HEK293T (cell line): ENCODE measurements around the gene SLC35B2.
A peak's percentile ranks its signal among the peaks of the same experiment; 100 is the strongest.

Experiments
- CTCF ChIA-PET: fragments of 350-600 bp; formaldehyde crosslinking; extraction: SDS; loops from one replicate; lab custom pipeline; 2021; ENCODE audit warnings: antibody characterized with exemption, inconsistent platforms; lab: Yijun Ruan, JAX
- POLR2A ChIA-PET: fragments of 350-600 bp; formaldehyde crosslinking; extraction: SDS; loops from one replicate; lab custom pipeline; 2020; ENCODE audit warnings: antibody characterized with exemption, inconsistent platforms; lab: Yijun Ruan, JAX
- DNase-seq: peaks from one replicate; pipeline ENCODE4 v3.0.0; 2012; ENCODE audit warnings: mixed read lengths; ENCODE audit errors: extremely low spot score
- ARNT ChIP-seq: fragments of 450-650 bp; IDR thresholded peaks from 2 replicates; pipeline ENCODE4 v1.6.1; 2017; ENCODE audit warnings: mild to moderate bottlenecking
- BHLHE40 ChIP-seq: fragments of 450-650 bp; IDR thresholded peaks from 2 replicates; pipeline ENCODE4 v1.6.1; 2016; ENCODE audit warnings: mild to moderate bottlenecking, moderate library complexity, borderline replicate concordance
- CTBP1 ChIP-seq: fragments of 450-650 bp; IDR thresholded peaks from 2 replicates; pipeline ENCODE4 v1.6.1; 2016; ENCODE audit warnings: borderline replicate concordance
- ELF4 ChIP-seq: fragments of 450-650 bp; IDR thresholded peaks from 2 replicates; pipeline ENCODE4 v1.6.1; 2017; ENCODE audit warnings: antibody characterized with exemption
- FOXA1 ChIP-seq: fragments of 450-650 bp; IDR thresholded peaks from 2 replicates; pipeline ENCODE4 v1.6.1; 2016; ENCODE audit warnings: mild to moderate bottlenecking
- FOXK2 ChIP-seq: fragments of 450-650 bp; IDR thresholded peaks from 2 replicates; pipeline ENCODE4 v1.6.1; 2016; ENCODE audit warnings: mild to moderate bottlenecking
- FOXM1 ChIP-seq: fragments of 450-650 bp; IDR thresholded peaks from 2 replicates; pipeline ENCODE4 v1.6.1; 2017; ENCODE audit warnings: mild to moderate bottlenecking, borderline replicate concordance
- HDGF ChIP-seq: fragments of 450-650 bp; IDR thresholded peaks from 2 replicates; pipeline ENCODE4 v1.6.1; 2017; ENCODE audit warnings: antibody characterized with exemption, borderline replicate concordance
- L3MBTL2 ChIP-seq: fragments of 450-650 bp; conservative IDR thresholded peaks from 2 replicates; pipeline ENCODE4 v1.6.1; 2016; ENCODE audit warnings: mild to moderate bottlenecking
- LEF1 ChIP-seq: fragments of 450-650 bp; IDR thresholded peaks from 2 replicates; pipeline ENCODE4 v1.6.1; 2017; ENCODE audit warnings: mild to moderate bottlenecking, borderline replicate concordance
- NFRKB ChIP-seq: fragments of 450-650 bp; IDR thresholded peaks from 2 replicates; pipeline ENCODE4 v1.6.1; 2016; ENCODE audit warnings: mild to moderate bottlenecking, moderate library complexity
- SP1 ChIP-seq: fragments of 450-650 bp; IDR thresholded peaks from 2 replicates; pipeline ENCODE4 v1.6.1; 2017
- SUZ12 ChIP-seq: fragments of 450-650 bp; IDR thresholded peaks from 2 replicates; pipeline ENCODE4 v1.6.1; 2016; ENCODE audit warnings: mild to moderate bottlenecking
- TARDBP ChIP-seq: fragments of 450-650 bp; IDR thresholded peaks from 2 replicates; pipeline ENCODE4 v1.6.1; 2016
- ZNF384 ChIP-seq: fragments of 450-650 bp; IDR thresholded peaks from 2 replicates; pipeline ENCODE4 v1.6.1; 2016
- TF ChIP-seq, protein P1 (sequence below): fragments of 450-650 bp; IDR thresholded peaks from 2 replicates; pipeline ENCODE4 v1.6.1; 2016

SLC35B2 gene

GRCh38 chr6:44224965-44225305 is 32.4 kb downstream of the SLC35B2 start:
- CTCF ChIA-PET: interaction anchor here (0.6 to 2.6 kb wide), 4 partner anchors 10 to 54 kb away, joined by 3 to 14 read pairs (median 6); no protein-coding TSS in a partner anchor
- DNase-seq: no peak
- POLR2A ChIA-PET: interaction anchor here (0.7 to 8.0 kb wide), 6 partner anchors 10 to 45 kb away, joined by 3 to 65 read pairs (median 5); partner anchors contain the start of genes HSP90AB1, SLC35B2 and TMEM151B
- TF ChIP-seq FOXA1 (no peak), FOXK2 (no peak), FOXM1 (no peak), ZNF384 (no peak), TARDBP (no peak), ARNT (no peak), HDGF (no peak), CTBP1 (no peak), L3MBTL2 (no peak), SP1 (no peak), ELF4 (no peak), NFRKB (no peak)

DNA sequence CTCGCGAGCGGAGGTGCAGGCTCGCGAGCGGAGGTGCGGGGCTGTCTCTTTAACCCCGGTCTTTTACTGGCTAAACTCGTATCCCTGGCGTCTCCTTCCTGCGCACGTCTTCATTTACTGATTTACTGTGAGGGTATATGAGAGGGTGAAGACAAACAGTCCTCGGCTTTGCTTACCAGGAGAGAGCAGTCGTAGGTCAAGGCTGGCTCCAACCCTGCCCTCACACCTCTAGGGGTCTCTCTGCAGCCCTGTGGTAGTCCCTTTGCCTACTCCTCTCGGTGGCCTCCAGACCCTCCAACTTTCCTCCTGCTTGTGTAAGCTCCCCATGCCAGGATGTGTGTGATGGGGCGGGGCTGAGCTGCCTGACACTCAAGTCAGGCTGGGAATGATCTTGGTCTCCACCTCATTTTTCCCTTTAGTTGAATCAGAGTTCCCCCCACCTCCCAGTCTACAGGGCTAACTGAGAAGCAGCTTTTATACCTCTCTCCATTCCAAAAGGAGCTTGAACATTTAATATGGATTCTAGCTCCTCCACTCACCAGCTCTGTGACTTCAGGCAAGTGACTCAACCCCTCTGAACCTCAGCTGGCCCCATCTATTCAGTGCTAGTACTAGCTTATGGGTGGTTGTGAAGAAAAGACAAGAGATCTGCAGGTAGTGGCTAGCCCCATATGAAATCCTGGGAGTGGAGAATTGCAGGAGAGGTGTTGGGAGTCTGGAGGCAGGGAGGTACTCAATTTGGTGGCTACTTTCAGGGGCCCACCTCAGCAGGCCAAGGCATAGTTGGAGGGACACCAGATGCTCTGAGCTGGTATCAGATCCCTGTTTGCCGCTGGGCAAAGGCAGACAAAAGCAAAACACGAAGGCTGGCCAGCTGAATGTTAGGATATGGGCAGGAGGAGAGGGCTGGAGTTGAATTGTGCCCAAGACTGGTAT is 33.0 kb downstream of the SLC35B2 start:
- no peak for DNase-seq
- TF ChIP-seq HDGF (no peak), L3MBTL2 (0 out of 2 replicates have a peak, but pooled peaks have one; percentile 0)
- POLR2A ChIA-PET: interaction anchor here (0.7 to 8.0 kb wide), 7 partner anchors 11 to 46 kb away, joined by 3 to 65 read pairs (median 5); partner anchors contain the start of genes HSP90AB1, SLC35B2 and TMEM151B
- CTCF ChIA-PET: interaction anchor here (0.6 to 2.6 kb wide), 7 partner anchors 11 to 55 kb away, joined by 3 to 14 read pairs (median 3); no protein-coding TSS in a partner anchor

DNA sequence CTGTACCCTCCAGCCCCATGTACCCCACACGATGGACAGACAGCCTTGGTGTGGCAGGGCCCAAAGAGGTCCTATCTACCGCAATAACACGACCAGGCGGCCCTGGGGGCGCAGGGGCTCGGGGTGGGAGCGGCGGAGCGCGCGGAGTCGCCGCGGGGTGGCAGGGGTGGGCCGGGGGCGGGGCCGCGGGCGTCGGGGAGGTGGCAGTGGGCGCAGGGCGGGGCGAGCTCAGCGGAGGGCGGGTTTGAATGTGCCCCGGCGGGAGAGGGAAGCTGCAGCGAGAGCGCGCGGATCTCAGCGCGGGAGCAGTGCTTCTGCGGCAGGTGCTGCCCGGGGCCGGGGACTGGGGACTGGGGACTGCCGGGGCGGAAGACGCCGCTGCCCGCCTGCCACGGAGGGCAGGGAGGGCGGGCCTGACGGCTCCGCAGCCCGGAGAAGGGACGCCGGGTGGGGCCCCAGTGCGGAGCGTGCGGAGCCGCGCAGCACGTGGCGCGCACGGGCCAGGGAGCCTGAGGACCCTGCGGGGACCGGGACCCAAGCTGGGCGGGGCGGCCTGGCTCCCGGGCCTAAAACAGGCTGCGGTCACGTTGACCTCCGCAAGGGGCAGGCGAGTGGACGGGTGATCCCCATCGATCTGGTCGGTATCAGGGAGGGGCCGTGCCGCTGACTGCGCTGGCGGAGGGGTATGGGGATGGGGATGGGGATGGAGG is 33.9 kb downstream of the SLC35B2 start, which contains the start of gene SLC29A1:
Gene SLC29A1, plus strand, starts transcription at position 277 of the 710 bp plus-strand sequence. CDS start 3,719 bp downstream, outside the sequence.
- ChIA-PET CTCF (interaction anchor here (0.9 to 2.6 kb wide), 6 partner anchors 10 to 51 kb away, joined by 3 to 14 read pairs (median 5); no protein-coding TSS in a partner anchor), POLR2A (interaction anchor here (0.6 to 8.0 kb wide), 8 partner anchors 10 to 61 kb away, joined by 3 to 65 read pairs (median 5); partner anchors contain the start of genes HSP90AB1, SLC35B2 and TMEM151B)
- DNase-seq: peak; percentile 89
- TF ChIP-seq L3MBTL2: peak; percentile 69
- no peak for TF ChIP-seq NFRKB

DNA sequence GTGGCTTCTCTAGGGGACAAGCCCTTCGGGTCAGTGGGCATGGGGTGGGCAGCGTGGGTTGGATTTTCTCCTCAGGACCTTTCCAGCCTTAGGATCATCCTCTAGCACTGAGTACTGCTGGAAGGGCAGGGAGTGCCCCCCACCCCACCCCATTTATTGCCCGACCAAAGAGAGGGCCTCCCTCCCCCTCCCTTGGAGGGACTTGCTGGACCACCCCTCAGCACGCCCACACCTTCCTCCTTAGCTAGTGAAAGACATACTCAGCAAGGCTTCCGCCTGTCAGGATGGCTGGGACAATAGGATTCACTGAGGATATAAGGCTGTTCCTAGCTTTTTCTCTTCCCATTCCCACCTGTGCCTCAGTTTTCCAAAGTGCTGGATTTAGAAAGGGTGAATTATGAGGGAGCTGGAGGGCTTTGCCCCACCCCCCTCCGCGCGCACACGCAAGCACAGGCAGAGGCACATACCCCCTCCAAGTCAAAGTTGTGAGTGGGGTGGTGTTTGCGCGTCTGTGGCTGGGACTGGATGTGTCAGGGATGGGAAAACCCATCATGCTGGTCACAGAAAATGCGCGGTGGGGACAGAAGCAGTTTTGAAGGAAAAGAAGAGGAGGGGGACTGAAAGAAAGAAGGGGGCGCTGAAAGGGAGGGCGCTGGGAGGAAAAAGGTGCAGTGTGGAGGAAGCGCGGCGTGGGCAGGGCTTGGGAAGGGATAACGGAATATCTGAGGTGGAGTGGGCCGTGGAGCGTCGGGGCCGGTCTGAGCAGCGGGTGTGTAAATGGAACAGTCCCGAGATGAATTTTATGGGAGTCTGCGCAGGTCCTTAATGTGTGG is 34.6 kb downstream of the SLC35B2 start:
- TF ChIP-seq SP1 (no peak), BHLHE40 (no peak), FOXK2 (no peak), NFRKB (no peak)
- POLR2A ChIA-PET: interaction anchor here (0.6 to 8.0 kb wide), 4 partner anchors 12 to 60 kb away, joined by 3 to 65 read pairs (median 6); partner anchors contain the start of genes HSP90AB1 and SLC35B2
- DNase-seq: no peak
- CTCF ChIA-PET: interaction anchor here (0.6 to 1.8 kb wide), 3 partner anchors 9 to 24 kb away, joined by 3 to 4 read pairs (median 4); no protein-coding TSS in a partner anchor

GRCh38 chr6:44221961-44222335 is 35.4 kb downstream of the SLC35B2 start:
- POLR2A ChIA-PET: interaction anchor here (1.0 to 8.0 kb wide), 4 partner anchors 13 to 35 kb away, joined by 3 to 65 read pairs (median 6); partner anchors contain the start of genes HSP90AB1 and SLC35B2
- CTCF ChIA-PET: interaction anchor here (1.8 kb wide), 1 partner anchor 13 kb away, joined by 4 read pairs; no protein-coding TSS in a partner anchor
- DNase-seq: no peak
- TF ChIP-seq L3MBTL2: no peak

DNA sequence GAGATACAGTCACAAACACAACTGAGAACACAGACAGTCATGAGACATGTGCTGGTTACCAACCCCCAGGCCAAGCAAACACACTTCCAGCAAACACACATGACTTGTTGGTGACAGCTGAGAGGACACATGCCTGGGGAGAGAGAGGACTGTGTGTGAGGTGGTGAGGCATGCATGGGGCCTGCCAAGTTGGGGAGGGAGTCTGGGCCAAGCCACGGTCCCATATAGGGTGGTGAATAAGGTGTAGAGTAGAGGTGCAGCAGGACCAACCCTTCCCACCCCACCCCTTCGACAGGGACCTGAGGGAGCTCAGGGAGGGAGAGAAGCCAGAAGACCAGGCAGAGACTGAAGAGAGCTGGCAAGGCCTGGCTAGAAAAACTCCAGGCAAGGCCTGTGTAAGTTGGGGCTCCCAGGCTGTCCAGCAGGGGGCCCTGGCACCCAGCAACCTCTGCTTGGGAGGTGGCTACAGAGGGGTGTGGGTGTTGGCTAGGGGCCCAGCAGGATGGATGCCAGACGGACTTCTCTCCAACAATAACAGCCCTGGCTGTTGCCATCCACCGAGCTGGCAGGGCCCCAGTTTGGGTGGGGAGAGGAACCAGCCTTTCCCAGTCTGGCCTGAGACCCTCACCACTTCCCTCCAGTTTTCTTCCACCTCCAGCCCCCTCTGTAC is 35.9 kb downstream of the SLC35B2 start:
- TF ChIP-seq NFRKB: no peak
- TF ChIP-seq FOXA1: no peak
- TF ChIP-seq LEF1: no peak
- TF ChIP-seq, protein P1, sequence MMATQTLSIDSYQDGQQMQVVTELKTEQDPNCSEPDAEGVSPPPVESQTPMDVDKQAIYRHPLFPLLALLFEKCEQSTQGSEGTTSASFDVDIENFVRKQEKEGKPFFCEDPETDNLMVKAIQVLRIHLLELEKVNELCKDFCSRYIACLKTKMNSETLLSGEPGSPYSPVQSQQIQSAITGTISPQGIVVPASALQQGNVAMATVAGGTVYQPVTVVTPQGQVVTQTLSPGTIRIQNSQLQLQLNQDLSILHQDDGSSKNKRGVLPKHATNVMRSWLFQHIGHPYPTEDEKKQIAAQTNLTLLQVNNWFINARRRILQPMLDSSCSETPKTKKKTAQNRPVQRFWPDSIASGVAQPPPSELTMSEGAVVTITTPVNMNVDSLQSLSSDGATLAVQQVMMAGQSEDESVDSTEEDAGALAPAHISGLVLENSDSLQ: no peak
- no peak for TF ChIP-seq ZNF384
- no peak for TF ChIP-seq BHLHE40
- no peak for TF ChIP-seq TARDBP
- no peak for TF ChIP-seq SUZ12
- TF ChIP-seq HDGF: no peak
- TF ChIP-seq SP1: no peak
- POLR2A ChIA-PET: interaction anchor here (1.0 to 8.0 kb wide), 2 partner anchors 25 to 31 kb away, joined by 3 to 65 read pairs; partner anchors contain the start of gene HSP90AB1
- peak; percentile 37 for DNase-seq
- CTCF ChIA-PET: interaction anchor here (0.6 to 1.8 kb wide), 2 partner anchors 13 kb away, joined by 4 read pairs; no protein-coding TSS in a partner anchor
